ENCODE data around the gene TFRC. TPM values are rescaled to one million over a fixed set of nuclear protein-coding genes. Genes with fewer than 3 reads are reported as not detected.
"Not testable (repeated sequence)": the region's sequence is repeated elsewhere in the genome, so short reads cannot be mapped to it uniquely, and the experiment has no call there.

The TFRC gene
- total RNA-seq, 1 donor from 2014 or later = 87.7 TPM

DNA sequence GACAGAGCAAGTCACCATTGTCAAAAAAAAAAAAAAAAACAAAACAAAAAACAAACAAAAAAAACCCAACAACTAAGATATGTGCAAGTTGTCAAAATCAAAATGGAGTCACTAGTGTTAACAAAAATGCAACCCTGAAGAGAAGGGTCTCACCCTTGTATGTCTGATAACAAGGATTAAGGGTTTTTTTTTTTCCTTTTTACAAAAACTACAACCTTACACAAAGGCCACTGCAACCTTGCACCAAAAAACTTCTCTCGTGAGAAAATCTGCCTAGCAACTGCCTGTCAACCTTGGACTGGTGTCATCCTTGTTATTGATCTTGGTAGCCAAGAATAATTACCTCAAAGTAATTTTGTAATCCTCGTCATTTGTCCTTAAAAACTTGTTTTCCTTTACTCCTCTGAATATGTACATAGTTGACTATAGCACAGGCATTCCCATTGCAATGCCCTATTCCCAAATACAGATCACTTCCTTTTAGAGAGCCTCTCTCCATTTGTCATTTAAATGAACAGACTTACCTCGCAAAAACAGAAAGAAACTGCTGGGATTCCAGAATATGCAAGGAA lies 24.0 kb downstream of the TFRC start:
- no peaks in the 10 kb centered on the region for H3K27me3 Mint-ChIP-seq (ENCODE audit: insufficient read depth, low read depth)
- Histone ChIP-seq H3K27ac (no peak overlapping the region), H2AFZ (replicated peaks) (no peak overlapping the region), H3K27me3 (no peaks in the 10 kb centered on the region), H3K4me3 (no peak overlapping the region), H3F3A (ENCODE audit: low read depth) (no peaks in the 10 kb centered on the region), H3K79me2 (ENCODE audit: low read depth) (no peaks in the 10 kb centered on the region), H3K9ac (no peak overlapping the region), H3K36me3 (peaks cover 22% of the 10 kb centered on the region), H4K20me1 (ENCODE audit: low read depth) (no peaks in the 10 kb centered on the region), H3K4me1 (no peaks in the 10 kb centered on the region), H3K4me2 (no peak overlapping the region), H3K9me3 (ENCODE audit: low read depth) (no peaks in the 10 kb centered on the region)
- H3K4me1 Mint-ChIP-seq = no peaks in the 10 kb centered on the region
- no peak overlapping the region for H3K4me3 Mint-ChIP-seq
- H3K27ac Mint-ChIP-seq = no peak overlapping the region
- no peaks in the 10 kb centered on the region for H3K9me3 Mint-ChIP-seq
- no peak for DNase-seq (ENCODE audit: low spot score)
- peaks cover 42% of the 10 kb centered on the region for H3K36me3 Mint-ChIP-seq
- TF ChIP-seq, protein P1, sequence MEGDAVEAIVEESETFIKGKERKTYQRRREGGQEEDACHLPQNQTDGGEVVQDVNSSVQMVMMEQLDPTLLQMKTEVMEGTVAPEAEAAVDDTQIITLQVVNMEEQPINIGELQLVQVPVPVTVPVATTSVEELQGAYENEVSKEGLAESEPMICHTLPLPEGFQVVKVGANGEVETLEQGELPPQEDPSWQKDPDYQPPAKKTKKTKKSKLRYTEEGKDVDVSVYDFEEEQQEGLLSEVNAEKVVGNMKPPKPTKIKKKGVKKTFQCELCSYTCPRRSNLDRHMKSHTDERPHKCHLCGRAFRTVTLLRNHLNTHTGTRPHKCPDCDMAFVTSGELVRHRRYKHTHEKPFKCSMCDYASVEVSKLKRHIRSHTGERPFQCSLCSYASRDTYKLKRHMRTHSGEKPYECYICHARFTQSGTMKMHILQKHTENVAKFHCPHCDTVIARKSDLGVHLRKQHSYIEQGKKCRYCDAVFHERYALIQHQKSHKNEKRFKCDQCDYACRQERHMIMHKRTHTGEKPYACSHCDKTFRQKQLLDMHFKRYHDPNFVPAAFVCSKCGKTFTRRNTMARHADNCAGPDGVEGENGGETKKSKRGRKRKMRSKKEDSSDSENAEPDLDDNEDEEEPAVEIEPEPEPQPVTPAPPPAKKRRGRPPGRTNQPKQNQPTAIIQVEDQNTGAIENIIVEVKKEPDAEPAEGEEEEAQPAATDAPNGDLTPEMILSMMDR (IDR thresholded peaks at IDR 0.05) = no peak
- TF ChIP-seq EZH2phosphoT487 (IDR thresholded peaks at IDR 0.05) = no peak
- no peak for TF ChIP-seq EZH2 (IDR thresholded peaks at IDR 0.05)

GRCh38 chr3:196056371-196056770 lies 25.5 kb downstream of the TFRC start:
- H3K9ac ChIP-seq; H3F3A ChIP-seq (ENCODE audit: low read depth); H3K27ac Mint-ChIP-seq; H3K9me3 Mint-ChIP-seq; H3K79me2 ChIP-seq (ENCODE audit: low read depth); H3K9me3 ChIP-seq (ENCODE audit: low read depth); H3K27ac ChIP-seq; H3K4me2 ChIP-seq; H3K27me3 ChIP-seq; H2AFZ ChIP-seq (replicated peaks); H3K4me1 Mint-ChIP-seq; H3K4me3 Mint-ChIP-seq; H4K20me1 ChIP-seq (ENCODE audit: low read depth); H3K4me1 ChIP-seq; H3K4me3 ChIP-seq; DNase-seq (ENCODE audit: low spot score); H3K27me3 Mint-ChIP-seq (ENCODE audit: insufficient read depth, low read depth): not testable (repeated sequence)
- H3K36me3 Mint-ChIP-seq = peaks cover 49% of the 10 kb centered on the region
- H3K36me3 ChIP-seq = peaks cover 24% of the 10 kb centered on the region

GRCh38 chr3:196055683-196056270 lies 26.1 kb downstream of the TFRC start:
- Histone ChIP-seq H3K9ac (no peak overlapping the region), H3F3A (ENCODE audit: low read depth) (no peaks in the 10 kb centered on the region), H3K4me1 (no peaks in the 10 kb centered on the region), H2AFZ (replicated peaks) (no peak overlapping the region), H3K27ac (no peak overlapping the region), H3K36me3 (peaks cover 19% of the 10 kb centered on the region), H3K4me3 (no peak overlapping the region), H4K20me1 (ENCODE audit: low read depth) (no peaks in the 10 kb centered on the region), H3K9me3 (ENCODE audit: low read depth) (no peaks in the 10 kb centered on the region), H3K4me2 (no peak overlapping the region), H3K27me3 (no peaks in the 10 kb centered on the region), H3K79me2 (ENCODE audit: low read depth) (no peaks in the 10 kb centered on the region)
- no peak overlapping the region for H3K27ac Mint-ChIP-seq
- H3K36me3 Mint-ChIP-seq = peaks cover 48% of the 10 kb centered on the region
- no peaks in the 10 kb centered on the region for H3K4me1 Mint-ChIP-seq
- no peak for DNase-seq (ENCODE audit: low spot score)
- H3K9me3 Mint-ChIP-seq = no peaks in the 10 kb centered on the region
- no peaks in the 10 kb centered on the region for H3K27me3 Mint-ChIP-seq (ENCODE audit: insufficient read depth, low read depth)
- no peak overlapping the region for H3K4me3 Mint-ChIP-seq
- TF ChIP-seq, protein P1 (IDR thresholded peaks at IDR 0.05) = no peak
- TF ChIP-seq EZH2 (IDR thresholded peaks at IDR 0.05) (no peak), EZH2phosphoT487 (IDR thresholded peaks at IDR 0.05) (no peak)

- Mint-ChIP-seq H3K9me3 (no peaks in the 10 kb centered on the region), H3K36me3 (peaks cover 46% of the 10 kb centered on the region), H3K27ac (no peak overlapping the region), H3K4me1 (no peaks in the 10 kb centered on the region), H3K27me3 (ENCODE audit: insufficient read depth, low read depth) (no peaks in the 10 kb centered on the region), H3K4me3 (no peak overlapping the region)
- H4K20me1 ChIP-seq (ENCODE audit: low read depth) = no peaks in the 10 kb centered on the region
- TF ChIP-seq, protein P1 (IDR thresholded peaks at IDR 0.05) = no peak
- TF ChIP-seq EZH2phosphoT487 (IDR thresholded peaks at IDR 0.05) (no peak), EZH2 (IDR thresholded peaks at IDR 0.05) (no peak)
- H3K27me3 ChIP-seq = no peaks in the 10 kb centered on the region
- no peaks in the 10 kb centered on the region for H3K79me2 ChIP-seq (ENCODE audit: low read depth)
- no peak for DNase-seq (ENCODE audit: low spot score)
- H3K4me2 ChIP-seq = no peak overlapping the region
- H3K4me3 ChIP-seq = no peak overlapping the region
- H3F3A ChIP-seq (ENCODE audit: low read depth) = no peaks in the 10 kb centered on the region
- no peak overlapping the region for H3K9ac ChIP-seq
- no peaks in the 10 kb centered on the region for H3K9me3 ChIP-seq (ENCODE audit: low read depth)
- H3K27ac ChIP-seq = no peak overlapping the region
- H2AFZ ChIP-seq (replicated peaks) = no peak overlapping the region
- H3K4me1 ChIP-seq = no peaks in the 10 kb centered on the region
- H3K36me3 ChIP-seq = peaks cover 18% of the 10 kb centered on the region
Measured at GRCh38 chr3:196055240-196055639, 26.6 kb downstream of the TFRC start.
